Activated T-helper 1 cell treated with anti-CD3 and anti-CD28 coated beads, Interleukin-2, amount 50 U/mL, for 16 hours (primary cell): Measurements from ENCODE around the gene NTN4.
"Not testable (repeated sequence)": the region's sequence is repeated elsewhere in the genome, so short reads cannot be mapped to it uniquely, and the experiment has no call there.

Experiments used
- DNase-seq, 2 donors: peaks; one replicate each; pipeline ENCODE4 v3.0.0-alpha.2; 2020; ENCODE audit warnings: low read depth in 1 of 2, low spot score in 1 of 2

The NTN4 gene

DNA sequence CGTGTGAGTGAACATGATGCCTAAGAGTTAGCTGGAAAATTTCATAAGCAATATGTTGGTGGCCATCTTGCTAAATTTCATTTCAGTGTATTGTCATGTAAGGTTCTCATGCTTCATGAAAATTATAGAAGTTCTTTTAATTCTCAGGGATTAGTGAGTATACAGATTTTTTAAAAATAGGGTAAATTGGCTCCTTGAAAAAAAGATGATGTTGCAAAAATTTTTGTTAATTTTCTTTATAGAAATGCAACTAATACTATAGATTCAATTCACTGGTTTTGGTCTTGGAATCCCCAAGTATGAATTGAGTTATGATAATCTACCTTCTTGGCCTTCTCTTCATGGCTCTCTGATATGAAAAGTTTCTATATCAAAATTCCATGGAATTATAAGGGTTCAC lies 75.4 kb downstream of the NTN4 start:
- DNase-seq = no peak

GRCh38 chr12:95712269-95712668 lies 78.3 kb downstream of the NTN4 start:
- DNase-seq = no peak

GRCh38 chr12:95710386-95710785 lies 80.2 kb downstream of the NTN4 start:
- no peak for DNase-seq

- DNase-seq = no peak
These were observed 81.4 kb downstream of the NTN4 start for GRCh38 chr12:95709152-95709551.

- DNase-seq = no peak
These were observed 85.4 kb downstream of the NTN4 start for GRCh38 chr12:95705143-95705542.

DNA sequence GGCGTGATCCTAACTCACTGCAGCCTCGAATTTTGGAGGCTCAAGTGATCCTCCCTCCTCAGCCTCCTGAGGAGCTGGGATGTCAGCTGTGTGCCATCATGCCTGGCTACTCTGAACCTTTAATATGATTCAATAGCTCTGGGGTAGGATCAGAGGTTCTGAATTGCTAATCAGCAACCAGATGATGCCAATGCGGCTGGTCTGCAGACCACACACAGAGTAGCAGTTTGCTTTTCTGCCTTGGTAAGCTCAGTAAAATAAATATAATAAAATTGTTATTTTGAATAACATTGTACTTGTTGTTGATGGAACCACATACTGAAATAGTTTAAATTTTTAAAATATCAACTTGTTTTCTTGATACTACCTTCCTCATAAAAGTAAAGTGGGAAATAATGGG lies 86.6 kb downstream of the NTN4 start:
- no peak for DNase-seq

DNA sequence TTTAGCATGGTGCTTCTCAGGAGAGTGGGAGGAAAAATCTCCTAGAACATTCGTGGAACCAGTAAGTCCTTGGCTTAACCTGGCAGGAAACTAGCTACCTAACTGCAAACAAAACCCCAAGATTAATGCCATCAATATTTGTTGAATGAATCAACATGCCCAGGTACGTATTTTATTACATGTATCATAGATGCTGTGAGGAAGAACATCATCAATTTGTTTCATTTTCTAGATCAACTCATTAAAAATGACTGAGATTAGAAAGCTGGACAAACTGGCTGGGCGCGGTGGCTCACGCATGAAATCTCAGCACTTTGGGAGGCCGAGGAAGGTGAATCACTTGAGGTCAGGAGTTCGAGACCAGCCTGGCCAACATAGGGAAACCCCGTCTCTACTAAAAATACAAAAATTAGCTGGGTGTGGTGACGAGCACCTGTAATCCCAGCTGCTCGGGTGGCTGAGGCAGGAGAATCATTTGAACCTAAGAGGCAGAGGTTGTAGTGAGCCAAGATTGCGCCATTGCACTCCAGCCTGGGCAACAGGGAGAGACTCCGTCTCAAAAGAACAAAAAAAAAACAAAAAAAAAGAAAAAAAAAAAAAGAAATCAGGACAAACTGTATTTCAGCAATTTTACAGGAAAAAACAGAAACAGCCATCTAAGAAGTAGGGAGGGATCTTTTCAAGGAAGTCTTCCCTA lies 88.7 kb downstream of the NTN4 start:
- DNase-seq = no peak

GRCh38 chr12:95701275-95701674 lies 89.3 kb downstream of the NTN4 start:
- DNase-seq = no peak

DNA sequence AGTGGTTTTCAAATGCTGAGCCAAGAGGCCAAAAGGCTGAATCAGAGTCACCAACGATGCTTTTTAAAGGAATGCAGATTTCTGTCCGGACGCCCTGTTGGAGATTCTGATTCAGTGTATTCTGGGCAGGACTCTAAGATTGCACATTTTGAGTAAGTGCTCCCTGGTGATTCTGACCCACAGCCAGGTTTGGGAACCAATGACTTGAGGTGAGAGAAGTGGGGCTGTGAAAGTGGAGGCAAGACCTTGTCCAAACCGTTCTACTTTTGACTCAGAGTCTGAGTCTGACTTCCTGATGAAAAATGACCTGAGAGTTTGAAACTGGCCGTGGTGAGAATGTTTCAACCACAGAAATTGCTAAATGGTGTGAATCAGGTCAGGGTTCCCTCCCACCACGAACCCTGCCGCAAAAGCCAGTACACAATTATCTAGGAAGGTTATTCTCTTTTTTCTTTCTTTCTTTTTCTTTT lies 90.2 kb downstream of the NTN4 start:
- DNase-seq = no peak

GRCh38 chr12:95699579-95699978 lies 91.0 kb downstream of the NTN4 start:
- no peak for DNase-seq

- no peak for DNase-seq
These were observed 96.4 kb downstream of the NTN4 start for GRCh38 chr12:95694136-95694535.

GRCh38 chr12:95693689-95694088 lies 96.9 kb downstream of the NTN4 start:
- DNase-seq = no peak

GRCh38 chr12:95690861-95691635 lies 99.5 kb downstream of the NTN4 start:
- DNase-seq = no peak

GRCh38 chr12:95687937-95688336 lies 102.6 kb downstream of the NTN4 start:
- no peak for DNase-seq

DNA sequence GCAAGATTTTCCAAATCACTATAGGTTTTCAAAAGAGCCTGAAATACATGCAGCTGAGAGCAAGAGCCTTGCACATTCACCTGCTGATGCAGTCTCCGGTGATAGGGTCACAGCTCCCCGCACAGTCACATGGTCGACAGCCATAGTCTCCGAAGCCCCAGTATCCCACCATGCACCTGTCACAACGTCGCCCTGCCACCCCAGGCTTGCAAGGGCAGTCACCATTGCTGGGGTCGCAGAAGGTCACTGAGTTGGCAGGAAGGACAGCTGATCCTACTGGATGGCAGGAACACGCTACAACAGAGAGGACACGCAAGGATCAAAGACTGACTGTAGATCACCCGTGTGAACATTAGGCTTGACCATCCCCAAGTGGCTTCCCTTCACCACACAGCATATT lies 107.1 kb downstream of the NTN4 start:
- DNase-seq = no peak

DNA sequence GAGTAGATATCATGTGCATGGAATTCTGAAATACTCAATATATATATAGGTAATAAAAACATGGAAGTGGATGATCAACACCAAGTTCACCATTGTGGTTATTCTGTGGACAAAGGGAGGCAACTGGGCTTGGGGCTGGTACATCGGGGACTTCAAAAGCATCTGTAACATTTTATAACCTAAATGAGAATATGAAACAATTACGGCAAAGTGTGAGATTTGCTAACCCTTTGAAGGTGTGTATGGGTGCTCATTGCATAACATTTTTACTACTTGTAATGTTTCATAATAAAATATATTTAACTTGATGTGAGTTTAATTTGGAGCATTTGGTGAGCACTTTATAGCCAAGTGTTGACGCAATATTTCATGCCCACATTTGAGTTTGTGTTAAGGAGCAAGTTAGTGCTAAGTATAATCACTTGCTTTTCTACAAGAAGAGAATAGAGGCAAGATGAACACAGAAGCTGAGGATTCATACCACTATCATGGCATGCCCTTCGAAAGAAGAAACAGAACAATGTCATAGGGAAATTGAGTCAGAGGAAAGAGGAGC lies 109.3 kb downstream of the NTN4 start:
- no peak for DNase-seq

DNA sequence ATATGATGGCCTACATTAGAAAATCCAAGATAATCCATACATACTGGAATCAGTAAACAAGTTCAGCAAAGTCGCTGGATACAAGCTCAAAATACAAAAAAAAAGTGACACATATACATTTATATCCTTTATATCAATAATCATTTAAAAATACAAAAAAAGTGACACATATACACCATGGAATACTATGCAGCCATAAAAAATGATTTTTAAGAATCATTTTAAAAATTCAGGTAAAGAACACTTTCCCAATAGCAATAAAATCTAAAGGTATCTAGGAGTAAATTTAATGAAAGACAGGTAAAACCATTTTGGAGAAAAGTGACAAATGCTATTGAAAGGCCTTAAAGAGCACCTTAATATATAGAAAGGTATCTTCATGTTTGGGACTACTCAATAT lies 111.9 kb downstream of the NTN4 start:
- DNase-seq = no peak

DNA sequence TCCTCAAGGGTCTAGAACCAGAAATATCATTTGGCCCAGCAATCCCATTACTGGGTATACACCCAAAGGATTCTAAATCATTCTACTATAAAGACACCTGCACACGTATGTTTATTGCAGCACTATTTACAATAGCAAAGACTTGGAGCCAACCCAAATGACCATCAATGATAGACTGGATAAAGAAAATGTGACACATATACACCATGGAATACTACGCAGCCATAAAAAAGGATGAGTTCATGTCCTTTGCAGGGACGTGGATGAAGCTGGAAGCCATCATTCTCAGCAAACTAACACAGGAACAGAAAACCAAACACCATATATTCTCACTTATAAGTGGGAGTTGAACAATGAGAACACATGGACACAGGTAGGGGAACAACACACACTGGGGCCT lies 112.8 kb downstream of the NTN4 start:
- not testable (repeated sequence) for DNase-seq

GRCh38 chr12:95674631-95675030 lies 115.9 kb downstream of the NTN4 start:
- no peak for DNase-seq

GRCh38 chr12:95674163-95674562 lies 116.4 kb downstream of the NTN4 start:
- no peak for DNase-seq

DNA sequence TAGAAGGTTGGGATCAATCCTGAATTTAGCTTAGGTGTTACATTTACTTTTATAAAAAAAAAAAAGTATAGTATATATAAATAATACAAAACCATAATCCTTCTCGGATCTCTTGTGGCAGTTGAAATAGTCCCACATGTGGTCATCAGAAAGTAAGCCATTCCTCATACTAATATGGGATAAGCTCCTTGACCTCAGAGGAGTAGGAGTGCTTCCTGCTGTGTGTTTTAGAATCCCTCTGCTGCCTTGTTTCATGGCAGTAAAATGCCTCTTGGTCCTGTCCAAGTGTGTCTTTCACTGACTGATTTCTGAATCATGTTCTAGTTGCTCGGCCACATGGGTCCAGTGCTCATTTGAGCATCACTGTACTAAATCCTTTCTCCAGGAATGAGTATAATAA lies 117.0 kb downstream of the NTN4 start:
- DNase-seq = no peak

DNA sequence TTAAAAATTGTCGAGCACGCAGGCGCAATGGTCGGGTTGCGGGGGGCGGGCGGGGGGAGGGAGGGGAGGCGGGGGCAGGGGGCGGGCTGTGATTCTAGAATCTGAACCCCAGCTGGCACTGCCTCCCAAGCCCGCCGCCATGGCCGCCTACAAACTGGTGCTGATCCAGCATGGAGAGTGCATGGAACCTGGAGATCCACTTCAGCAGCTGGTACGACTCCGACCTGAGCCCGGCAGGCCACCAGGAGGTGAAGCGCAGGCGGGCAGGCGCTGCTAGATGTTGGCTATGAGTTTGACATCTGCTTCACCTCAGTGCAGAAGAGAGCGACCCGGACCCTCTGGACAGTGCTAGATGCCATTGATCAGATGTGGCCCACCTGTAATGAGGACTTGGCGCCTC lies 118.4 kb downstream of the NTN4 start:
- DNase-seq = no peak
